NAMALWA (cell line): Measurements from ENCODE around the gene TMEM25.
"Not testable (repeated sequence)": the region's sequence is repeated elsewhere in the genome, so short reads cannot be mapped to it uniquely, and the experiment has no call there.

Experiments used
- DNase-seq: peaks from one replicate; pipeline ENCODE4 v3.0.0-alpha.2; 2015; ENCODE audit warnings: low spot score

TMEM25 gene

DNA sequence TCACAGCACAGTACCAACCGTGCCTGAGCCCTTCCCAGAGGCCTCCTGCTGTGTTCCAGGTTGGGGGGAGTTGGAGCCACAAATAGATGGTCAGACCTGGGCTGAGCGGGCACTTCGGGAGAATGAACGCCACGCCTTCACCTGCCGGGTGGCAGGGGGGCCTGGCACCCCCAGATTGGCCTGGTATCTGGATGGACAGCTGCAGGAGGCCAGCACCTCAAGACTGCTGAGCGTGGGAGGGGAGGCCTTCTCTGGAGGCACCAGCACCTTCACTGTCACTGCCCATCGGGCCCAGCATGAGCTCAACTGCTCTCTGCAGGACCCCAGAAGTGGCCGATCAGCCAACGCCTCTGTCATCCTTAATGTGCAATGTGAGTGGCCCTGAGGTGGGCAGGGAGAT, 1.1 kb downstream of the TMEM25 start:
- no peak for DNase-seq

DNA sequence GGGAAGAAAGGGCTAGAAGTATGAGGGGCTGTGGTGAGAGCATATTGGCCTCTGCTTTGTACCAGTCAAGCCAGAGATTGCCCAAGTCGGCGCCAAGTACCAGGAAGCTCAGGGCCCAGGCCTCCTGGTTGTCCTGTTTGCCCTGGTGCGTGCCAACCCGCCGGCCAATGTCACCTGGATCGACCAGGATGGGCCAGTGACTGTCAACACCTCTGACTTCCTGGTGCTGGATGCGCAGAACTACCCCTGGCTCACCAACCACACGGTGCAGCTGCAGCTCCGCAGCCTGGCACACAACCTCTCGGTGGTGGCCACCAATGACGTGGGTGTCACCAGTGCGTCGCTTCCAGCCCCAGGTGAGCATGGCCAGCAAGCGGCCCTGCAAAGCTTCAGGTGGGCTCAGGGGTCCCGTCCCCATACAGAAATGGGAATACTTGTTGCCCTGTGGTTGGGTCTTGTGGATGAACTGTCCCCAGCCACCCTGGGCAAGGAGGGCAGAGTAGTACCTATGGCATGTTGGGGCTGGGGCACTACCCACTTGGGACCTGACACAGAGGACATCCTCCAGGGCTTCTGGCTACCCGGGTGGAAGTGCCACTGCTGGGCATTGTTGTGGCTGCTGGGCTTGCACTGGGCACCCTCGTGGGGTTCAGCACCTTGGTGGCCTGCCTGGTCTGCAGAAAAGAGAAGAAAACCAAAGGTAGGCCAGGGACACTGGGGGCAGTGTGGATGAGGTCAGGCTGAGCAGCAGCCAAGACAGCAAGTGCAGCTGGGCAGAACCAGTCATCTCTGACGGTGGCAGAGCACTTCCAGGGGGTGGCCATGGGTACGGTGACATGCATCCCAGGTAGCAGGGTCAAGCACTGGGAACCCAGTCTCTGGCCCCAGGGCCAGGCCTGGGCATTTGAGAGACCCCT, 2.1 kb downstream of the TMEM25 start:
- no peak for DNase-seq

DNA sequence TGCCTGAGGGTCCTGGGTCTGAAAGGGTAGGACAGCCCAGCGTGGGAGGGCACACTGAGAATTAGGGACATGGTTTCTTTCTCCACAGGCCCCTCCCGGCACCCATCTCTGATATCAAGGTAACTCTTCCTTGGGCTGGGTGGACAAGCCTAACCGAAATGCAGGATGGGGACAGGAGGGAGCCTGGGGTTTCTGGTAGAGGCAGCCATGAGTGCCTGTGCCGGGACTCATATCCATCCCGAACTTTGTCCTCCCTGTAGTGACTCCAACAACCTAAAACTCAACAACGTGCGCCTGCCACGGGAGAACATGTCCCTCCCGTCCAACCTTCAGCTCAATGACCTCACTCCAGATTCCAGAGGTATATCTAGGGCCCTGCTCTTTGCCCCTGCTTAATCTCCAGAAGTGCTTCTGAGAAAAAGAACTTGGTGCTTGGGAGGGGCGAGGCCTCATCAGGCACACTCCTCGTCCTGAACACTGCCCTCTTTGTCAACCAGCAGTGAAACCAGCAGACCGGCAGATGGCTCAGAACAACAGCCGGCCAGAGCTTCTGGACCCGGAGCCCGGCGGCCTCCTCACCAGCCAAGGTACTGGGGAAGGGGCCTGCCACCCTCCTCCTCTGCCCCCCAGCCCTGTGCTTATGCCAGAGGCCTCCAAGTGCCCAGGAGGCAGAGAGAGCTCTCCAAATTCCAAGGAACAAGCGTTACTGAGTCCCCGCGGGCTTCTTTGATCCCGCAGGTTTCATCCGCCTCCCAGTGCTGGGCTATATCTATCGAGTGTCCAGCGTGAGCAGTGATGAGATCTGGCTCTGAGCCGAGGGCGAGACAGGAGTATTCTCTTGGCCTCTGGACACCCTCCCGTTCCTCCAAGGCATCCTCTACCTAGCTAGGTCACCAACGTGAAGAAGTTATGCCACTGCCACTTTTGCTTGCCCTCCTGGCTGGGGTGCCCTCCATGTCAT, 3.1 kb downstream of the TMEM25 start:
- no peak for DNase-seq

DNA sequence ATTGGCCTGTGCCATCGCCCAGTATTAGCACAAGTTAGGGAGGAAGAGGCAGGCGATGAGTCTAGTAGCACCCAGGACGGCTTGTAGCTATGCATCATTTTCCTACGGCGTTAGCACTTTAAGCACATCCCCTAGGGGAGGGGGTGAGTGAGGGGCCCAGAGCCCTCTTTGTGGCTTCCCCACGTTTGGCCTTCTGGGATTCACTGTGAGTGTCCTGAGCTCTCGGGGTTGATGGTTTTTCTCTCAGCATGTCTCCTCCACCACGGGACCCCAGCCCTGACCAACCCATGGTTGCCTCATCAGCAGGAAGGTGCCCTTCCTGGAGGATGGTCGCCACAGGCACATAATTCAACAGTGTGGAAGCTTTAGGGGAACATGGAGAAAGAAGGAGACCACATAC, 4.3 kb downstream of the TMEM25 start:
- no peak for DNase-seq

DNA sequence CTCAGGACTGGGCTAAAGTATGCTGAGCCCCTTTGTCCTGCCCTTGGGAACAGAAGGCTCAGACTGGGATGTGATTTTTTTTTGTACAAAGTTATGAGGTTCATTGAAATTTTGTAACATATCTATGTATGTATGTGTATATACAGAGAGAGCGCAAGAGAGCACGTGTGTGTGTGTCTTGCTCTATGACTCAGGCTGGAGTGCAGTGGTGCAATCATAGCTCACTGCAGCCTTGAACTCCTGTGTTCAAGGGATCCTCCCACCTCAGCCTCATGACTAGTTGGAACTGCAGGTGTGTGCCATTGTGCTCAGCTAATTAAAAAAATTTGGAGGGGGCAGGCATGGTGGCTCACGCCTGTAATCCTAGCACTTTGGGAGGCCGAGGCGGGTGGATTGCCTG, 5.7 kb downstream of the TMEM25 start:
- DNase-seq = no peak

DNA sequence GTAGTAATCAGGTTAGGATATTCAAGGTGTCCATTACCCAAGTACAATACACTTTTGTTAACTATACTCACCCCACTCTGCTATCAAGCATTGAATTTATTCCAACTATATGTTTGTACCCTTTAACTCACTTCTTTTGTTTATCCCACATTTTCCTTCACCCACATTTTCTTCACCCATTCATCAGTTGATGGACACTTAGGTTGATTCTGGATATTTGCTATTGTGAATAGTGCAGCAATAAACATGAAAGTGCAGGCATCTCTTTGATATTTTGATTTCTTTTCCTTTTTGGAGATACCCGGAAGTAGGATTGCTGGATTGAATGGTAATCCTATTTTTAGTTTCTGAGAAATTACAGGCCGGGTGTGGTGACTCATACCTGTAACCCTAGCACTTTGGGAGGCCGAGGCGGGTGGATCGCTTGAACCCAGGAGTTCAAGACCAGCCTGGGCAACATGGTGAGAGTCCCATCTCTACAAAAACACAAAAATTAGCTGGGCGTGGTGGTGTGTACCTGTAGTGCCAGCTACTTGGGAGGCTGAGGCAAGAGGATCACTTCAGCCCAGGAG, 6.5 kb downstream of the TMEM25 start:
- no peak for DNase-seq

DNA sequence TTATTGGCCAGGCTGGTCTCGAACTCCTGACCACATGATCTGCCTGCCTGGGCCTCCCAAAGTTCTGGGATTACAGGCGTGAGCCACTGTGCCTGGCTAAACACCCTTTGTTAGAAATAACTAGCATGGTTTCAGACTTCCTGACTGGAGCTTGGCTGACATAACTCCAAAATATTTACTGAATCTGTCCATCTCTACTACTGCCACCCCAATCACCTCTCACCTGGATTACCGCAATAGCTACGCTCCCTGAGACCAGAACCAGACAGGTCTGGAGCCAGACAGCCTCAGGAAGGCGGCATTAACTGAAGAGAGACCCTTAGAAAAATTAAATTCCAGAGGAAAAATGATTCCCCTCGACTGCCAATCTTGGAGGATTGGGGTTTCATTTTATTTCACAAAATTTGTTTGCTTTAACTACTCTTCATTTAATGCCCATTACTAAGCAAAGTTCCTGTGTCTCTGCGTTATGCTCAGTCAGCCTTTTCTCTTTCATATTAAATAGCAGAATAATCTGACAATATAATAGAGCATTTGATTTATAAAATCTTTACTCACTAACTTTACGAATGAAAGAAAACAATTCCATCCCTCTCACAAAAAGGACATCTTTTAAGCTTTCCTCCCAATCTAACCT, 13.1 kb downstream of the TMEM25 start:
- no peak for DNase-seq

DNA sequence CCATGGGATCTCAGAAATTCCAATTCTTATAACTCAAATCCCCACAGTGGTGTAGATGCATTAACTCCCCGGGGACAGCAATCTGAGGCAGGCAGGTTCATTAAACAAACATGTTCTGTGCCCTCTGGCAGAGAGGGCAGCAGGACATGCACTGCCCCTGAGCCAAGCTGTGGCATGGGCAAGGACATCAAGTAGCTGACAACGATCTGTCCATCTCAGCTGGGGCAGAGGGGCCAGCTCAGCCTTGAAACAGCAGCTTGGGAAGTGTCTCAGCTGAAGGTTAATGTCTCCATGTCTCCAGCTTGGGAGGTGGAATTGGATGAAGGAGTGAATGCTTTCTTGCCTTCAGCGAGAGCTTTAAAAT, 13.6 kb downstream of the TMEM25 start:
- no peak for DNase-seq

DNA sequence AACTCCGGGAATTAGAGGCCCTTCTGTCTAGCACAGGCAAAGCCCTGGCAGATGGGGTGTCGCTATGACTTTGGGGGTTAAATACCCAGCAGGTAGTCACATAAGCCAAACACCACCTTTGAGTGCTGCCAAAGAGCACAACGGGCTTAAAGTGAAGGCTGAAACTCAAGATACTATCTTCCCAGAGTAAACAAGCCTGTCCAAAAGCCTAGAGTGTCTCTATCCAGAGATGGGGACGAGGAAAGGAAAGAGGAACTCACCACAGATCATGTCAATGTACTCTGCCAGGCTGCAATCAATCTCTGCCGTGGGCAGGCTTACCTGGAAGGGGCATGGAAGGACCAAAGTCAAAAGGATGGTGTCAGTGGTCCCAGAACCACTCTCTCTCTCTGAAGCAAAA, 14.5 kb downstream of the TMEM25 start:
- no peak for DNase-seq

DNA sequence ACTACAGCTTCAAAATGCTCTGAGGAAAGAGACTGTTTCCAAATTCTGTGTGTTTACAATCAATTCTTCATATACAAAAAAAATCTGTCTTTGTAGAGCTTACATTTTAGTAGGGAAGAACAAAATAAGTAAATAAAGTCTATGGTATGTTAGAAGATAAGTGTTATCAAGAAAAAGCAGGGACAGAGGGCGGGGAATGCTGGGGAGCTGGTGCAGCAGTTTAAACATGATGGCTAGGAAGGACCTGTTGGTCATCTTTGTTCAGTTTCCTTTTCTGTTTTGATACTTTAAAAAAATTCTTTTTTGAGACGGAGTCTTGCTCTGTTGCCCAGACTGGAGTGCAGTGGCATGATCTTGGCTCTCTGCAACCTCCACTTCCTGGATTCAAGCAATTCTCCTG, 16.1 kb downstream of the TMEM25 start:
- DNase-seq = no peak

DNA sequence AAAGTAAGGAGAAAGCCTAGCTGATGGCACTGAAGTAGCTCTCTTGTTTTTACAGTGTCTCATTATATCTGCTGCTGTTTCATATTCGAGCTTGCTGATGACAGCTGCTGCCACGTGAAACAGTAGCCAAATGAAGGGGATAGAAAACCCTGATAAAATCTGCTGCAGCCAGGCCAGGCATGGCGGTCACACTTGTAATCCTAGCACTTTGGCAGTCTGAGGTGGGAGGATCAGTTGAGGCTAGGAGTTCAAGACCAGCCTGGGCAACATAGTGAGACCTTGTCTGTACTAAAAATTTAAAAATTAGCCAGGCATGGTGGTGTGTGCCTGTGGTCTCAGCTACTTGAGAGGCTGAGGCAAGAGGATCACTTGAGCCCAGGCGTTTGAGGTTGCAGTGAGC, 21.3 kb downstream of the TMEM25 start:
- no peak for DNase-seq

DNA sequence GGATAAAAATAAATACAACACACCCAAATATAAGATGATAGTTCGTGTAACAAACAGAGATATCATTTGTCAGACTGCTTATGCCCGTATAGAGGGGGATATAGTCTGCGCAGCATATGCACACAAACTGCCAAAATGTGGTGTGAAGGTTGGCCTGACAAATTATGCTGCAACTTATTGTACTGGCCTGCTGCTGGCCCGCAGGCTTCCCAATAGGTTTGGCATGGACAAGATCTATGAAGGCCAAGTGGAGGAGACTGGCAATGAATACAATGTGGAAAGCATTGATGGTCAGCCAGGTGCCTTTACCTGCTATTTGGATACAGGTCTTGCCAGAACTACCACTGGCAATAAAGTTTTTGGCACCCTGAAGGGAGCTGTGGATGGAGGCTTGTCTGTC, 29.8 kb downstream of the TMEM25 start:
- DNase-seq = no peak

DNA sequence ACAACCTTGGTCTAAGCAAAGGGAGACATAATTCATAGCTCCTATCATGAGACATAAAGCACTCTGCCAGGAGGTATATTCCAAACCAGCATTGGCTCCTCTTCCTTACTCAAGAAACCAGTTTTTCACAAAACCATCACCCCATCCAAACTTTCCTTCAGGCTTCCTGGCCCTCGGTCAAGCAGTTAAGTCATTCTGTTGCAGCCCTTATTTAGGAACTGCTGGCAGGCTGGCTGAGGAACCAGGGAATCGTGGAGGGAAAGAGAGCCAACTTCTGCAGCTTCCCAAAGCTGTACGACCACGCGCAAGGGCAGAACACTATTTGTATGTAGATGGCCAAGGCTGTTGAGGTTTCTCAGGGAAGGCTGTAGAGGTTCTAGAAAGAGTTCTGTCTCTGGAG, 34.1 kb downstream of the TMEM25 start:
- DNase-seq = no peak

DNA sequence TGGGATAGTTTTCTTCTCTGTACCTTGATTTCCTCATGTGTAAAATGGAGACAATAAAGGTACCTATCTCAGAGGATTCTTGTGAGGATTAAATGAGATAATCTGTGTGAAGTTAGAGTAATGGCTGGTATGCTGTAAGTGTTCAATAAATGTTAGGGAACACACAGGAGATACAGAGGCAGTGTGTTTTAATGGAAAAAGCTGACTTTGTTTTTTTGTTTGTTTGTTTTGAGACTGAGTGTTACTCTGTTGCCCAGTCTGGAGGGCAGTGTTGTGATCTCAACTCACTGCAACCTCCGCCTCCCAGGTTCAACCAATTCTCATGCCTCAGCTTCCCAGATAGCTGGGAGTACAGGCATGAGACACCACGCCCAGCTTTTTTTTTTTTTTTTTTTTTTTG, 38.7 kb downstream of the TMEM25 start:
- DNase-seq = no peak

DNA sequence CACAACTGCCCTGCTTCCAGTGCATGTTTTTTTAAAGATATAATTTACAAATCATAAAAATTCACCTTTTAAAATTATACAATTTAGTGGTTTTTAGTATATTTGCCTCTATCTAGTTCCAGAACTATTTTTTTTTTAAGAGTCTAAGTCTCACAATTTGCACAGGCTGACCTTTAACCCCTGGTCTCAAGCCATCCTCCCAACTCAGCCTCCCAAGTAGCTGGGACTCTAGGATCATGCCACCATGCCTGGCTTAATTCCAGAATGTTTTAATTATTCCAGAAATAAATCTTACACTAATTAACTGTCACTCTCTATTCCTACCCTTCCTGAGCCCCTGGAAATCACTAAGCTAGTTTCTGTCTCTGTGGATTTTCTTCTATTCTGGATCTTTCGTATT, 39.8 kb downstream of the TMEM25 start:
- DNase-seq = no peak

DNA sequence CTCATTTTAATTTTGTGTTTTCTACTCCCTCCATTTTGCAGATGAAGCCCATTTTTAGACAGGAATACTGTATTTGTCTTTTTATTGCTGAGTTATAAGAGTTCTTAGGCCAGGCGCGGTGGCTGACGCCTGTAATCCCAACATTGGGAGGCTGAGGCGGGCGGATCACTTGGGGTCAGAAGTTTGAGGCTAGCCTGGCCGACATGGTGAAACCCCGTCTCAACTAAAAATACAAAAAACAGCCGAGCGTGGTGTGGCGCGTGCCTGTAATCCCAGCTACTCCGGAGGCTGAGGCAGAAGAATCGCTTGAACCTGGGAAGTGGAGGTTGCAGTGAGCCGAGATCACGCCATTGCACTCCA, 40.7 kb downstream of the TMEM25 start:
- DNase-seq = peak; percentile 16

DNA sequence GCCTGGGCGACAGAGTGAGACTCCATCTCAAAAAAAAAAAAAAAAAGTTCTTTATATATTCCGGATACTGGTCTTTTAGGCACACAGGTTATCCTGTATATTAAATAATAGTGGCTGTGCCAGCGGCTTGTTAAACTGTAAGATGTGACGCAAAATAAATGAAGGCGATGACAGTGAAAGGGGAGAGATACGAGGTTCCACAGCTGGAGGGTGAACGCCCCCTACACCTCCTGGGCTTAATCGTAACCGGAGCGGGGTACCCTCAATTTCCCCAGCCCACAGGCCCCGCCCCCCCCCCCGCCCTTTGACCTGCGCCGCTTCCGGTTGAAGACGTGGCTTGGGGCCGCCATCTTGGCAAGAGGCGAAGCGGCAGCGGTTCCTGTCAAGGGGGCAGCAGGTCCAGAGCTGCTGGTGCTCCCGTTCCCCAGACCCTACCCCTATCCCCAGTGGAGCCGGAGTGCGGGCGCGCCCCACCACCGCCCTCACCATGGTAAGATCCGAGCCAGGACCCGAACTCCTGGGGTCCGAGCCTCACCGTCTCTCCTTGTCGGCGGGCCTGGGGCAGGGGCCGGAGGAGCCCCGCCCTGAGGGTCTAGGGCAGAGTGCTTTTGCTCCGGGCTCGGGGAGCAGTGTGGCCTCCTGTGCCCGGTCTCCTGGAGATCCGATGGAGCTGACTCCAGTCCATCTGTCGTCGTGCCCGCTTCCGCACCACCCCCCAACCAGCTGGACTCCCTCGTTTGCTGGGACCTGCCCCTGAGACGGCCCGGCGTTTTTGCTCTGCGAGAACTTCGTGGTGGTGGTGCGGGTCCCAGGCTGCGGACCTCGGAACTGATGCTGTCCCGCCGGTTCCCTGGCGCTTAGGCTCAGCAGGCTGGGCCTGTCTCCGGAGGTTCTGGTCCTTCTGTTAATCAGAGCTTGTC, 41.3 kb downstream of the TMEM25 start, which contains the start of gene ARCN1:
TSS of gene ARCN1 (plus strand) at position 349 of the 920 bp plus-strand sequence. CDS start at position 488, 139 bp downstream.
- DNase-seq = peak; percentile 88

DNA sequence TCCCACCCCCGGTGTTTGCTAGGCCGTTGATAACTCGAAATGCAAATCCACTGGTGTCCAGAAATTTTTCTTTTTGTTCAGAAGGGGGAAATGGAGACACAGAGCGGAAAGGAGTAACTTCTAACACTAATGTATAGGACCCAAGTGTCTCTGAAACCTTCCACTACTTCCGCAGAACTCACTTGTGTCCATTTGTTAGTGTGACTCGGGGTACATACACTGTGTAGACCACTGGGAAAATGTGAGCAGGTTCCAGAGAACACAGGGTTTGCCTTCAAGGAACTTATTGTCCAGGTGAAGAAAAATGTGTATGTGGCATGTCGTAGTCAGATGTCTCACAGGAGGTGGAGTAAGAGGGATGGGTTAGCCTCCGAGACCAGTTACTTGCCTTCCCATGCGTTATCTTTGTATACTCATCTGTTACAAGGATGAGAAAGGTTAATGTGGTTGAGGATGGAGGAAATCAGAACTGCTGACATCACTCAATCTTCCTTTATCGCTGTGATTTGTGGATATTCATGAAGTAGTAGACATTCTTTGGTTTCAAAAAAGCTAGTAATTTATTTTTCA, 42.1 kb downstream of the TMEM25 start:
- DNase-seq = peak; percentile 63

DNA sequence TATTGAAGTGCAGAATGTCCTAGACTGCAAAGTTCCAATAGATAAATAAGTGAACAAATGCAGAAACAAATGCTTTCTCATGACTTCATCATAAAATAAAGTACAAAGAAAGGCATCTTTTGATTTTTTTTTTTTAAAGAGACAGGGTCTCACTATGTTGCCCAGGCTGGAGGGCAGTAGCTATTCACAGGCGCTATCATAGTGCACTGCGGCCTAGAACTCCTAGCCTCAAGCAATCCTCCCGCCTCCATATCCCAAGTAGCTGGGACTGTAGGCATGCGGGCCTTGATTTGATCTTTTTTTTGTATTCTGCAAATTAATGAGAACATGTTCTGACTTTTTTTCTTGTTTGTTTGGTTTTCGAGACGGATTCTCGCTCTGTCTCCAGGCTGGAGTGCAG, 43.6 kb downstream of the TMEM25 start:
- no peak for DNase-seq

DNA sequence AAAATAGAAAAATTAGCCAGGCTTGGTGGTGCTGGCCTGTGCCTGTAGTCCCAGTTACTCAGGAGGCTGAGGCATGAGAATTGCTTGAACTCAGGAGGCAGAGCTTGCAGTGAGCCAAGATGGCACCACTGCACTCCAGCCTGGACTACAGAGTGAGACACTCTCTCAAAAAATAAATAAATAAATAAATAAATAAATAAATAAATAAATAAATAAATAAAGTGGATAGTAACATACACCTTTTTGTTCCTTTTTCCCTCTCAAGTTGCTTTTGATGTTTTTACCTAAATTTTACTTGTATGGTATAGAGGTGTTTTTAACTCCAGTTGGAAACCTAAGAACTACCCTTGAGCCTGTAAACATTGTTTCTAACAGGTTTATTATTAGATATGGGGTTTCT, 47.0 kb downstream of the TMEM25 start:
- not testable (repeated sequence) for DNase-seq

DNA sequence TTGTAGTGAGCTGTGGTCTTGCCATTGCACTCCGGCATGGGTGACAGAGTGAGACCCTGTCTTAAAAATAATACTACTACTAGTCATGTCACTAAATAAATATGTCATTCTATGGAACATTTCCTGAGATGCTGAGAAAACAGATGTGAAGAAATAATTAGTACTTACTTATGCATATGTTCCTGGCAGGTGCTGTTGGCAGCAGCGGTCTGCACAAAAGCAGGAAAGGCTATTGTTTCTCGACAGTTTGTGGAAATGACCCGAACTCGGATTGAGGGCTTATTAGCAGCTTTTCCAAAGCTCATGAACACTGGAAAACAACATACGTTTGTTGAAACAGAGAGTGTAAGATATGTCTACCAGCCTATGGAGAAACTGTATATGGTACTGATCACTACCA, 50.1 kb downstream of the TMEM25 start:
- DNase-seq = no peak
